Stimulated activated memory B cell treated with anti-CD40 and anti-IgM and Interleukin-4, amounts not matched to agents 10 μg/mL and 1 μg/mL and 100 μg/mL, for 72 hours (primary cell): Measurements from ENCODE around the gene HACE1.
"Not testable (repeated sequence)": the region's sequence is repeated elsewhere in the genome, so short reads cannot be mapped to it uniquely, and the experiment has no call there.

Source experiments
- ATAC-seq: fragments of 150-1000 bp; cut with Tn5 transposase; 2 replicates; pipeline ENCODE4 v1.10.0; 2021
- H3K27ac Mint-ChIP-seq: one replicate; pipeline ENCODE4 v1.8.0; 2022; ENCODE audit warnings: mild to moderate bottlenecking, mixed read lengths
- H3K27me3 Mint-ChIP-seq: one replicate; pipeline ENCODE4 v1.8.0; 2022; ENCODE audit warnings: mixed read lengths
- H3K36me3 Mint-ChIP-seq: one replicate; pipeline ENCODE4 v1.8.0; 2022; ENCODE audit warnings: mixed read lengths
- H3K4me1 Mint-ChIP-seq: one replicate; pipeline ENCODE4 v1.8.0; 2022; ENCODE audit warnings: mixed read lengths
- H3K4me3 Mint-ChIP-seq: one replicate; pipeline ENCODE4 v1.8.0; 2022; ENCODE audit warnings: mild to moderate bottlenecking, moderate library complexity, mixed read lengths
- H3K9me3 Mint-ChIP-seq: one replicate; pipeline ENCODE4 v1.8.0; 2022; ENCODE audit warnings: mixed read lengths

HACE1 gene

GRCh38 chr6:104855507-104855906 is 4.2 kb downstream of the HACE1 start:
- Mint-ChIP-seq H3K4me1 (peaks cover 14% of the 10 kb centered on the region), H3K9me3 (no peaks in the 10 kb centered on the region), H3K27ac (no peak overlapping the region), H3K27me3 (no peaks in the 10 kb centered on the region), H3K4me3 (no peak overlapping the region), H3K36me3 (peaks cover 12% of the 10 kb centered on the region)
- no peak for ATAC-seq

DNA sequence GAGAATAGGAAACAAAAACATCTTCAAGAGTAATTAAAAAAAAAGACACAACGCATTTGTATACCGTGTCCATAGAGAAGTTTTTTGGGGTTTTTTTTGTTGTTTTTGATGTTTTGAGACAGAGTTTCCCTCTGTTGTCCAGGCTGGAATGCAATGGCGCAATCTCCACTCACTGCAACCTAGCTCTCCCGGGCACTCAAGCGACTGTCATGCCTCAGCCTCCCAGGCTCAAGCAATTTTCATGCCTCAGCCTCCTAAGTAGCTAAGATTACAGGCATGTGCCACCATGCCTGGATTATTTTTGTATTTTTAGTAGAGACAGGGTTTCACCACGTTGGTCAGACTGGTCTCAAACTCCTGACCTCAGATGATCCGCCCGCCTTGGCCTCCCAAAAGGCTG is 12.0 kb downstream of the HACE1 start:
- not testable (repeated sequence) for H3K9me3 Mint-ChIP-seq, H3K27ac Mint-ChIP-seq, H3K4me1 Mint-ChIP-seq, H3K27me3 Mint-ChIP-seq, H3K4me3 Mint-ChIP-seq, ATAC-seq
- peaks cover 26% of the 10 kb centered on the region for H3K36me3 Mint-ChIP-seq

DNA sequence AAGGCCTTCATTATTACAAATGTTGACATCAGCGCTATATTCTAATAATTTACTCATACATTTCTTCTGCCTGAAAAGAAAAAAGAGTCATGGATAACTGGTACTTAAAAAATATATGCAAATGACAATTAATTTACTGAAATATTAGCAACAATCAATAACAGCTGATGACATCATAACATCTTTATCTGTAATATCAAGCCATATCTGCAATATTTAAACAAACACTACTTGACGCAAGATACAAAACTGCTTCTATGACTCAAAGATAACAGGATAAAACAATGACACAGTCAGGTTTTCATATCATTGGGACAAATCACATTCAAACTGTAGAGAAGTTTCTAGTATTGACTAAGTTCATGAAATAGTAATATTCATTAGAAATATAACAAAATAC is 16.5 kb downstream of the HACE1 start:
- H3K27ac Mint-ChIP-seq = no peak overlapping the region
- H3K27me3 Mint-ChIP-seq = no peaks in the 10 kb centered on the region
- H3K4me3 Mint-ChIP-seq = no peak overlapping the region
- ATAC-seq = no peak
- H3K9me3 Mint-ChIP-seq = peaks cover 3% of the 10 kb centered on the region
- peaks cover 22% of the 10 kb centered on the region for H3K36me3 Mint-ChIP-seq
- no peaks in the 10 kb centered on the region for H3K4me1 Mint-ChIP-seq

DNA sequence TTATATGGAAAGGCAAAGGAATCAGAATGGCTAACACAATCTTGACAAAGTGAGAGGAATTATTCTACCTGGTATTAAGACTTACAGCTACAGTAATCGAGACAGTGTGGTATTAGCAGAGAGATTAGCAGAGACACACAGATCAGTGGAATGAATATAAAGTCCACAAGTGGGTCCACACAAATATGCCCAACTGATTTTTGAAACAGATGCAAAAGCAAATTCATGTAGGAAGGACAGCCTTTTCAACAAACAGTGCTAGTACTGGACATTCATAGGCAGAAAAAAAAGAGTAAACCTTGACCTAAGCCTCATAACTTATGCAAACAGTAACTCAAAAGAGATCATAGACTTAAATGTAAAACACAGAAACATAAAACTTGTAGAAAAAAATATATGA is 22.6 kb downstream of the HACE1 start:
- Mint-ChIP-seq H3K27me3 (no peaks in the 10 kb centered on the region), H3K36me3 (peaks cover 44% of the 10 kb centered on the region), H3K4me3 (no peak overlapping the region), H3K27ac (no peak overlapping the region), H3K9me3 (peaks cover 3% of the 10 kb centered on the region), H3K4me1 (no peaks in the 10 kb centered on the region)
- no peak for ATAC-seq

DNA sequence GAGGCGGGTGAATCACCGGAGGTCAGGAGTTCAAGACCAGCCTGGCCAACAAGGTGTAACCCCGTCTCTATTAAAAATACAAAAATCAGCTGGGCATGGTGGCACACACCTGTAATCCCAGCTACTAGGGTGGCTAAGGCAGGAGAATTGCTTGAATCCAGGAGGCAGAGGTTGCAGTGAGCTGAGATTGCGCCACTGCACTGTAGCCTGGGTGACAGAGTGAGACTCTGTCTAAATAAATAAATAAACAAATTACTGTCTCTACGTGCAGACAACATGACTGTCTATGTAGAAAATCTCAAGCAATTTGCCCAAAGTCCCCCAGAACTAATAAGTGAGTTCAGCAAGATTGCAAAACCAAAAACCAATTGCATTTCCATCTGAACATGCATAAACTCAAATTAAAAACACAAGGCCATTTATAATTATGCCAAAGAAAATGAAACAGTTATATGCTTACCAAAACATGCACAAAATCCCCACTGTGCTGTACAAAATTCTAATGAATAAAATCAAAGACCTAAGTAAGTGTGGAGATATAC is 23.2 kb downstream of the HACE1 start:
- peaks cover 50% of the 10 kb centered on the region for H3K36me3 Mint-ChIP-seq

GRCh38 chr6:104835782-104836181 is 23.9 kb downstream of the HACE1 start:
- Mint-ChIP-seq H3K27ac (no peak overlapping the region), H3K27me3 (no peaks in the 10 kb centered on the region), H3K36me3 (peaks cover 57% of the 10 kb centered on the region), H3K9me3 (peaks cover 3% of the 10 kb centered on the region), H3K4me3 (no peak overlapping the region), H3K4me1 (no peaks in the 10 kb centered on the region)
- ATAC-seq = no peak

More for the DNA sequence above, 23.2 kb downstream of the HACE1 start:
- not testable (repeated sequence) for H3K4me1 Mint-ChIP-seq, H3K9me3 Mint-ChIP-seq, ATAC-seq, H3K27me3 Mint-ChIP-seq, H3K4me3 Mint-ChIP-seq, H3K27ac Mint-ChIP-seq

DNA sequence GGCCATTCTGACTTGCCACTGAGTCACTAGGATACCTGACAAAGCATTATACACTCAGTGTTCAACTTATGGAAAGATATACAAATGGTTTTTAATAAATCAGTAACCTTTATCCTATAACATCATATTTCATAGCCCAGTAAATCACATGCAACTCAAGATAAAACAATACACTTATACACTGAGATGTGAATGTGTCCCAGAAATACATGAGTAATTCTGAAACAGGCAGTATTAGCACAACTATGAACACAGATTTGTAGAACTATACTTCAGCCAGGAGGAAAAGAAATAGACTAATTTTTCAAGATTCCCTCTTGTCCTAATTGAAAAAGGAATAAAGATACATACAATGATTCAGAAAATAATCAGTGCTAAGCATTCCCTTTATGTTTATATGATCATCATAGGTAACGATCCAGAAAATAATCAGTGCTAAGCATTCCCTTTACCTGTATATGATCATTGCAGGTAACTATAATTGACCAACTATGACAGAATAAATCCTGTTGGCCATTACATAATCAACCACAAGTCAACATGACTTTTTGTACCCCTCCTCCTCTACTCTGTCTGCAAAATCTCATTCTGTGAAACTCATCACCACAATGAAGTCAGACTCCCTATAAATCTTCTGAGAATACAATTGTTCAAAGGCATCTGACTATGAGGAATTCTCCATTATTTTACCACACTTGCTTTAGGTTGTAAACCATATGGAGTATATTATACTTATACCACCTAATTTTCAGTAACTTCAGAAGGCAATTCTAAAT is 30.3 kb downstream of the HACE1 start:
- no peak for ATAC-seq
- H3K36me3 Mint-ChIP-seq = peaks cover 32% of the 10 kb centered on the region
- H3K4me1 Mint-ChIP-seq = no peaks in the 10 kb centered on the region
- H3K27me3 Mint-ChIP-seq = no peaks in the 10 kb centered on the region
- H3K9me3 Mint-ChIP-seq = peaks cover 2% of the 10 kb centered on the region
- no peak overlapping the region for H3K27ac Mint-ChIP-seq
- no peak overlapping the region for H3K4me3 Mint-ChIP-seq

- Mint-ChIP-seq H3K4me1 (no peaks in the 10 kb centered on the region), H3K36me3 (peaks cover 40% of the 10 kb centered on the region), H3K9me3 (peaks cover 2% of the 10 kb centered on the region), H3K4me3 (no peak overlapping the region), H3K27me3 (no peaks in the 10 kb centered on the region), H3K27ac (no peak overlapping the region)
- no peak for ATAC-seq
These were observed 31.2 kb downstream of the HACE1 start for GRCh38 chr6:104828478-104828877.

DNA sequence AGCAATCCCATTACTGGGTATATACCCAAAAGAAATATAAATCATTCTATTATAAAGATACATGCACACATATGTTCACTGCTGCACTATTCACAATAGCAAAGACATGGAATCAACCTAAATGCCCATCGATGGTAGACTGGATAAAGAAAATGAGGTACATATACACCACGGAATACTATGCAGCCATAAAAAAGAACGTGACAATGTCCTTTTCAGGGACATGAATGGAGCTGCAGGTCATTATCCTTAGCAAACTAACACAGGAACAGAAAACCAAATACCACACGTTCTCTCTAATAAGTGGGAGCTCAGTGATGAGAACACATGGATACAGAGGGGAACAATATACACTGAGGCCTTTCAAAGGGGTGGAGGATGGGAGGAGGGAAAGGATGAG is 38.9 kb downstream of the HACE1 start:
- H3K4me3 Mint-ChIP-seq, H3K9me3 Mint-ChIP-seq, ATAC-seq, H3K4me1 Mint-ChIP-seq, H3K27ac Mint-ChIP-seq, H3K27me3 Mint-ChIP-seq: not testable (repeated sequence)
- H3K36me3 Mint-ChIP-seq = peaks cover 54% of the 10 kb centered on the region

- no peak overlapping the region for H3K27ac Mint-ChIP-seq
- peaks cover 37% of the 10 kb centered on the region for H3K36me3 Mint-ChIP-seq
These were observed 43.6 kb downstream of the HACE1 start for GRCh38 chr6:104816125-104816524.

DNA sequence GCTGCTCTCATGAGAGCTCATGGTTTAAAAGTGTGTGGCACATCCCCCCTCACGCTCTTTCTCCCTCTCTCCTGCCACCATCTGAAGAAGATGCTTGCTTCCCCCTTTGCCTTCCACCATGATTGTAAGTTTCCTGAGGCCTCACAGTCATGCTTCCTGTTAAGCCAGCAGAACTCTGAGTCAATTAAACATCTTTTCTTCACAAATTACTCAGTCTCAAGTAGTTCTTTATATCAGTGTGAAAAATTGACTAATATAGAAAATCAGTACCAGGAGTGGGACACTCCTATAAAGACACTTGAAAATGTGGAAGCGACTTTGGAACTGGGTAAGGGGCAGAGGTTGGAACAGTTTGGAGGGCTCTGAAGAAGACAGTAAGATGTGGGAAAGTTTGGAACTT is 45.0 kb downstream of the HACE1 start:
- Mint-ChIP-seq H3K27ac (no peak overlapping the region), H3K4me1 (no peaks in the 10 kb centered on the region), H3K36me3 (peaks cover 30% of the 10 kb centered on the region), H3K27me3 (no peaks in the 10 kb centered on the region), H3K4me3 (no peak overlapping the region), H3K9me3 (no peaks in the 10 kb centered on the region)
- no peak for ATAC-seq

More at GRCh38 chr6:104816125-104816524, 43.6 kb downstream of the HACE1 start:
- H3K27me3 Mint-ChIP-seq = no peaks in the 10 kb centered on the region
- no peak overlapping the region for H3K4me3 Mint-ChIP-seq
- H3K9me3 Mint-ChIP-seq = no peaks in the 10 kb centered on the region
- no peak for ATAC-seq
- no peaks in the 10 kb centered on the region for H3K4me1 Mint-ChIP-seq

- Mint-ChIP-seq H3K4me3 (no peak overlapping the region), H3K36me3 (peaks cover 31% of the 10 kb centered on the region), H3K9me3 (no peaks in the 10 kb centered on the region), H3K27ac (no peak overlapping the region), H3K27me3 (no peaks in the 10 kb centered on the region), H3K4me1 (no peaks in the 10 kb centered on the region)
- ATAC-seq = no peak
These were observed 46.2 kb downstream of the HACE1 start for GRCh38 chr6:104813552-104813951.

DNA sequence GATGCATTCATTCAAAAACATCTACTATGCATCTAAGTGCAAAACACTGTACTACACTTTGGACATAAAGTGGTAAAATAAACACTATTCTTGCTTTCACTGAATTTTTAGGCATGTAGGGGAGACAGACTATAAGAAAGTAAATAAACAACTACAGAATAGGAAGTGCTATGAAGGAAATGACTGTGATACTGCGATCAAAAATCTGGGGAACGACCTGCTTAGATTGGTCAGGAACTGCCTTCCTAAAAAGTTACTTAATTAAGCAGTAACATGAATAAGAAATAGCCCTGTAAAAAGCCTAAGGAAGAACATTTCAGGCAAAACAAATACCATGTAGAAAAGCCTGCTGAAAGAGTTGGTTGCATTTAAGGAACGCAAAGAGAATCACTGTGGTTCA is 50.6 kb downstream of the HACE1 start:
- no peak overlapping the region for H3K4me3 Mint-ChIP-seq
- no peaks in the 10 kb centered on the region for H3K27me3 Mint-ChIP-seq
- H3K27ac Mint-ChIP-seq = no peak overlapping the region
- peaks cover 39% of the 10 kb centered on the region for H3K36me3 Mint-ChIP-seq
- ATAC-seq = no peak
- no peaks in the 10 kb centered on the region for H3K4me1 Mint-ChIP-seq
- peaks cover 3% of the 10 kb centered on the region for H3K9me3 Mint-ChIP-seq

DNA sequence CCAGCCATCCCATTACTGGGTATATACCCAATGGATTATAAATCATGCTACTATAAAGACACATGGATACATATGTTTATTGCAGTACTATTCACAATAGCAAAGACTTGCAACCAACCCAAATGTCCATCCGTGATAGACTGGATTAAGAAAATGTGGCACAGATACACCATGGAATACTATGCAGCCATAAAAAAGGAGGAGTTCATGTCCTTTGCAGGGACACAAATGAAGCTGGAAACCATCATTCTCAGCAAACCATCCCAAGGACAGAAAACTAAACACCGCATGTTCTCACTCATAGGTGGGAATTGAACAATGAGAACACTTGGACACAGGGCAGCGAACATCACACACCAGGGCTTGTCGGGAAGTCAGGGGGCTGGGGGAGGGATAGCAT is 54.4 kb downstream of the HACE1 start:
- not testable (repeated sequence) for H3K27me3 Mint-ChIP-seq, H3K4me1 Mint-ChIP-seq, H3K4me3 Mint-ChIP-seq, H3K27ac Mint-ChIP-seq, H3K9me3 Mint-ChIP-seq, ATAC-seq
- H3K36me3 Mint-ChIP-seq = peaks cover 76% of the 10 kb centered on the region

DNA sequence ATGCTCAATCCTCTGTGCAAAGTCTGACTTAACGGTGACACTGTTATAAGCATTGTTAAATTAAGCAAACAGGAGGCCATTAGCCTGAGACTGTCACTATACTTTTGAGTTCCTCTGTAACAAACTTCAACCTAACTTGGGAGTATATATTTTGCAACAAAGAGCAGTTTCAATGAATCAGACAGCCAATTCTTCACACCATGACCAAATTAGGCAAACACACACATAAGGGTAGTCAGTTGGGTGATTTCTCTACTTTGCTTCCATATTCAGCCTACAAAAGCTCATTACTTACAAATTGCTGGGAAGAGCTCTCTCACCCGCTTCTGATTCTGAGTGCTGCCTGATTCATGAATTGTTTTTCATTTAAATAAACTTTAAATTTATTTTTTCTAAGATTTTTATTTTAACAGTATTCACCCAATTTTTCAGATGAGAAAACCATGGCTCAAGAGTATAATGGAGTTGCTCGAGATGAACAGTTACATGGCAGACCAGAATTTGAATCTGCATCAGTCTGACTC is 60.5 kb downstream of the HACE1 start:
- Mint-ChIP-seq H3K27me3 (no peaks in the 10 kb centered on the region), H3K4me3 (no peak overlapping the region), H3K36me3 (peaks cover 45% of the 10 kb centered on the region), H3K9me3 (peaks cover 2% of the 10 kb centered on the region), H3K27ac (no peak overlapping the region), H3K4me1 (peaks cover 6% of the 10 kb centered on the region)
- ATAC-seq = no peak
